Measurements from ENCODE around the gene CKAP4. TPM values are rescaled to one million over a fixed set of nuclear protein-coding genes. Genes with fewer than 3 reads are reported as not detected.
A peak's percentile ranks its signal among the peaks of the same experiment; 100 is the strongest.

The CKAP4 gene
- total RNA-seq, 6 experiments from 2014 or later: 16.8 to 43.7 (median 28.3) TPM

GRCh38 chr12:106284358-106285105, 36.7 kb upstream of the CKAP4 start:
- H3K36me3 ChIP-seq: no peaks in the 10 kb centered on the region
- peaks cover 0 to 10% (median 0%) of the 10 kb centered on the region in 4 donors for H3K4me1 ChIP-seq
- H3K4me3 ChIP-seq: no peak overlapping the region
- no peaks in the 10 kb centered on the region for H3K9me3 ChIP-seq
- no peak overlapping the region for H3K27ac ChIP-seq
- DNase-seq: no peak
- TF ChIP-seq POLR2A (IDR thresholded peaks at IDR 0.05) (no peak), CTCF (IDR thresholded peaks at IDR 0.05) (no peak)
- 39% methylated on average over 10 of the region's 10 CpGs for WGBS (ENCODE audit: insufficient coverage, low coverage, low lambda C conversion rate, missing lambda C conversion rate)
- intact Hi-C loops (cut with DNase I): loop anchor here in 1 of 2 donors (5.0 kb wide), 1 partner anchor 47 kb away; no protein-coding TSS in a partner anchor
- no peak for ATAC-seq
- no peaks in the 10 kb centered on the region for H3K27me3 ChIP-seq

GRCh38 chr12:106282457-106283097, 34.8 kb upstream of the CKAP4 start:
- 11% methylated on average over 7 of the region's 7 CpGs for WGBS (ENCODE audit: insufficient coverage, low coverage, low lambda C conversion rate, missing lambda C conversion rate)
- ATAC-seq: peak; percentile 93 to 97 (median 95)
- intact Hi-C loops (cut with DNase I): loop anchor here in 1 of 2 donors (5.0 kb wide), 1 partner anchor 45 kb away; no protein-coding TSS in a partner anchor
- Histone ChIP-seq H3K4me1 (peaks cover 0 to 10% (median 0%) of the 10 kb centered on the region in 4 donors), H3K9me3 (no peaks in the 10 kb centered on the region), H3K4me3 (no peak overlapping the region), H3K36me3 (no peaks in the 10 kb centered on the region), H3K27ac (peak overlapping the region in 2 of 3 donors; percentile 24 to 40), H3K27me3 (no peaks in the 10 kb centered on the region)
- peak; percentile 49 to 73 (median 66) for DNase-seq
- TF ChIP-seq CTCF (IDR thresholded peaks at IDR 0.05): peak; percentile 74 to 86 (median 79)
- no peak for TF ChIP-seq POLR2A (IDR thresholded peaks at IDR 0.05)

- H3K27ac ChIP-seq: no peak overlapping the region
- H3K9me3 ChIP-seq: no peaks in the 10 kb centered on the region
- DNase-seq (no peak), ATAC-seq (peak in 3 of 4 donors; percentile 18 to 46 (median 41))
- no peaks in the 10 kb centered on the region for H3K27me3 ChIP-seq
- TF ChIP-seq POLR2A (IDR thresholded peaks at IDR 0.05) (peak; percentile 13), CTCF (IDR thresholded peaks at IDR 0.05) (no peak)
- peaks cover 0 to 10% (median 0%) of the 10 kb centered on the region in 4 donors for H3K4me1 ChIP-seq
- no peak overlapping the region for H3K4me3 ChIP-seq
- no peaks in the 10 kb centered on the region for H3K36me3 ChIP-seq
- WGBS (ENCODE audit: insufficient coverage, low coverage, low lambda C conversion rate, missing lambda C conversion rate): 59% methylated on average over 4 of the region's 4 CpGs
- intact Hi-C loops (cut with DNase I): loop anchor here in 1 of 2 donors (5.0 kb wide), 1 partner anchor 45 kb away; no protein-coding TSS in a partner anchor
Measured at GRCh38 chr12:106281804-106282203, 34.0 kb upstream of the CKAP4 start.

- TF ChIP-seq POLR2A (IDR thresholded peaks at IDR 0.05) (no peak), CTCF (IDR thresholded peaks at IDR 0.05) (no peak)
- no peak overlapping the region for H3K27ac ChIP-seq
- H3K4me1 ChIP-seq: peaks cover 0 to 10% (median 0%) of the 10 kb centered on the region in 4 donors
- DNase-seq: no peak
- no peak for ATAC-seq
- no peaks in the 10 kb centered on the region for H3K36me3 ChIP-seq
- no peaks in the 10 kb centered on the region for H3K27me3 ChIP-seq
- no peaks in the 10 kb centered on the region for H3K9me3 ChIP-seq
- H3K4me3 ChIP-seq: no peak overlapping the region
- intact Hi-C loops (cut with DNase I): loop anchor here in 1 of 2 donors (5.0 kb wide), 1 partner anchor 44 kb away; no protein-coding TSS in a partner anchor
- 70% methylated on average over 3 of the region's 3 CpGs for WGBS (ENCODE audit: insufficient coverage, low coverage, low lambda C conversion rate, missing lambda C conversion rate)
Measured at GRCh38 chr12:106281056-106281782, 33.4 kb upstream of the CKAP4 start.
